ENCODE measurements around the gene GAREM1.

Gene GAREM1

DNA sequence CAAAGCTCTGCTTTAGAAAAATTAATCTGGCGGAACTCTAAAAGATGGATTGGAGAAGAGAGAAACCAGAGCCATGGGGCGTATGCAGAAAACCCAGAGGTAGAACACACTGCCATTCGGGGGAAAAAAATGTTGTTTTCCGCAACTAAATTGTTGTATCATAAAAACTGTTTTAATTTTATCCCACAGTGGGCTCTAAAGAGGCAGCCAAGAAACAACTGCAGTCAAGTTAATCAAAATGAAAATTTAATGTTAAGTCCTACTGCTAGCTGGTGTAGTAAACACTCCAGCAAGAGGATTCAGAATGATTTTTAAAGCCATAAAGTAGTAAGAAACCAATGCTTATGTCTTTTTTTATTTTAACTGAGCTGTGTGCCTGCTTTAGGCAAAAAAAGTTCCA lies 69.1 kb downstream of the GAREM1 start:
- no peaks in the 10 kb centered on the region for H3K36me3 ChIP-seq
- no peak overlapping the region for H3K4me3 ChIP-seq
- peak overlapping the region in 1 of 2 donors; percentile 30 for H3K27ac ChIP-seq
- TF ChIP-seq, protein P1, sequence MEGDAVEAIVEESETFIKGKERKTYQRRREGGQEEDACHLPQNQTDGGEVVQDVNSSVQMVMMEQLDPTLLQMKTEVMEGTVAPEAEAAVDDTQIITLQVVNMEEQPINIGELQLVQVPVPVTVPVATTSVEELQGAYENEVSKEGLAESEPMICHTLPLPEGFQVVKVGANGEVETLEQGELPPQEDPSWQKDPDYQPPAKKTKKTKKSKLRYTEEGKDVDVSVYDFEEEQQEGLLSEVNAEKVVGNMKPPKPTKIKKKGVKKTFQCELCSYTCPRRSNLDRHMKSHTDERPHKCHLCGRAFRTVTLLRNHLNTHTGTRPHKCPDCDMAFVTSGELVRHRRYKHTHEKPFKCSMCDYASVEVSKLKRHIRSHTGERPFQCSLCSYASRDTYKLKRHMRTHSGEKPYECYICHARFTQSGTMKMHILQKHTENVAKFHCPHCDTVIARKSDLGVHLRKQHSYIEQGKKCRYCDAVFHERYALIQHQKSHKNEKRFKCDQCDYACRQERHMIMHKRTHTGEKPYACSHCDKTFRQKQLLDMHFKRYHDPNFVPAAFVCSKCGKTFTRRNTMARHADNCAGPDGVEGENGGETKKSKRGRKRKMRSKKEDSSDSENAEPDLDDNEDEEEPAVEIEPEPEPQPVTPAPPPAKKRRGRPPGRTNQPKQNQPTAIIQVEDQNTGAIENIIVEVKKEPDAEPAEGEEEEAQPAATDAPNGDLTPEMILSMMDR (IDR thresholded peaks at IDR 0.05), result no peak
- H3K9me3 ChIP-seq, result no peaks in the 10 kb centered on the region
- peaks cover 0 to 24% (median 0%) of the 10 kb centered on the region in 4 donors for H3K4me1 ChIP-seq
- H3K27me3 ChIP-seq, result no peaks in the 10 kb centered on the region
- intact Hi-C loops (cut with DNase I; ENCODE audit: low total_unique reads), result no loop called here
- no peak for DNase-seq

DNA sequence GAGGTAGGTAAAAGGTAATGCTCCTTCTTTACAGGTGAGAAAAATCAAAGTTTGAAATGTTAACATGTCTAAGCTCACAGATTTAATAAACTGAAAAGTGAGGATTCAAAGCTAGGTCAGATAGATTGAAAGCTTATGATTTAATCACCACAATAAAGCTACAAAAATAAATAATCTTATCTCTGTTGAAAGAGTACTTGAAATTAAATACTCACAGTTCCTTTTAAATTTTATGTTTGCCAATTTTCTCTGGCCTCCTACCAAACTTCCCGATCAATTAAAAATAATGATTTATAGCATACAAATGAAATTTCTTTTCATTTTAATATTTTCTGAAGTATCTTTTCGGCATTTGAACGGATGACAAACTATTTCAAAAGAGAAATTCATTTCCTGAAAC lies 77.3 kb downstream of the GAREM1 start:
- Histone ChIP-seq H3K4me3 (no peak overlapping the region), H3K27me3 (no peaks in the 10 kb centered on the region), H3K27ac (no peak overlapping the region), H3K9me3 (no peaks in the 10 kb centered on the region), H3K36me3 (no peaks in the 10 kb centered on the region), H3K4me1 (no peaks in the 10 kb centered on the region)
- DNase-seq, result no peak
- TF ChIP-seq, protein P1 (IDR thresholded peaks at IDR 0.05), result no peak
- intact Hi-C loops (cut with DNase I; ENCODE audit: low total_unique reads), result no loop called here

DNA sequence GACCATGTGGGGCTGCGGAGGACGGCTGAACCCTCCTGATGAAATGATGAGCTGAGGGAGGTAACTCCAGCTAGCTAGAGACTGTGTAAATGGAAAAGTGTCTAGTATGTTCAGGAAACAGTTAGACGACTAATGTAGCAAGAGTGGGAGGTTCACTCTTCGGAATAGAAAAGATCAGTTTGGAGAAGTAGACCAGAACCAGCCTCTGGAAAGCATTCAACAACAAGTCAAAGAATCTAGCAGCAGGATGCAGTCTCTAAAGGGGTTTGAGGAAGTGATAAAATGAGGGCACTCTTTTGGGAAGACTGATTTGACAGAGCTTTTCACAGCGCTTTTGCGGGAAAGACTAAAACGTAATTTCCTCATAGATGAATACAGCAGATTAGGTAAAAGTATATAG lies 79.6 kb downstream of the GAREM1 start:
- no peaks in the 10 kb centered on the region for H3K27me3 ChIP-seq
- H3K4me3 ChIP-seq, result no peak overlapping the region

DNA sequence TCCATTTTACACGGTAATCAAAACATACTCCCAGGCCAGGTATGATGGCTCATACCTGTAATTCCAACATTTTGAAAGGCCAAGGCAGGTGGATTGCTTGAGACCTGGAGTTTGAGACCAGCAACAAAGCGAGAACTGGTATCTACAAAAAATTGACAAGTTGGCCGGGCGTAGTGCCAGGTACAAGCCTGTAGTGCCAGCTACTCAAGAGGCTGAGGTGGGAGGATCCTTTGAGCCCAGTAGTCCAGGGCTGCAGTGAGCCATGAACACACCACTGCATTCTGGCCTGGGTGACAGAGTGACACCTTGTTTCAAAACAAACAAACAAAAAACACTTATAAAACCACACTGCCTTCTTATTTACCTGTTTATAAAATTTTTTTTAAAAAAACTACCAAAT lies 80.8 kb downstream of the GAREM1 start:
- TF ChIP-seq, protein P1 (IDR thresholded peaks at IDR 0.05), result no peak
- DNase-seq, result no peak
- Histone ChIP-seq H3K36me3 (no peaks in the 10 kb centered on the region), H3K27ac (no peak overlapping the region), H3K27me3 (no peaks in the 10 kb centered on the region), H3K4me1 (peaks cover 0 to 8% (median 0%) of the 10 kb centered on the region in 4 donors), H3K9me3 (no peaks in the 10 kb centered on the region), H3K4me3 (no peak overlapping the region)
- intact Hi-C loops (cut with DNase I; ENCODE audit: low total_unique reads), result no loop called here

More for the DNA sequence above, 79.6 kb downstream of the GAREM1 start:
- Histone ChIP-seq H3K9me3 (no peaks in the 10 kb centered on the region), H3K36me3 (no peaks in the 10 kb centered on the region), H3K4me1 (no peaks in the 10 kb centered on the region), H3K27ac (no peak overlapping the region)
- intact Hi-C loops (cut with DNase I; ENCODE audit: low total_unique reads), result no loop called here
- TF ChIP-seq, protein P1 (IDR thresholded peaks at IDR 0.05), result no peak
- DNase-seq, result no peak

DNA sequence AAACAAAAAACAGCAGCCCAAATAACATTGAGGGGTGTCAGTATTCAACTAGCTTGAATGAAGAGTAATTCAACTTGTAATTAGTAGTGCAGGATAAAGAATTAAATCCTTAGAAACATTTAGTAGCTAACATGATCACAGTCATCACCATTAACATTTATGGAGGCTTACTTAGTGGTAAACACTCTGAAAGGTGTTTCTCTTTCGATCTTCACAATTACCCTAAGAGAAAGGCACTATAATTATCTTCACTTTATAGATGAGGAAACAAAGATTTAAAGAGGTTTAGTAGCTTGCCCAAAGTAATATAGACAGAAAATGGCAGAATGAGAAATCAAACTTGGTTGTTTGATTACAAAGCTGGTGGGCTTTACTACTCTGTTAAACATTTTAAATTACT lies 81.5 kb downstream of the GAREM1 start:
- H3K9me3 ChIP-seq, result no peaks in the 10 kb centered on the region
- TF ChIP-seq, protein P1 (IDR thresholded peaks at IDR 0.05), result no peak
- H3K27ac ChIP-seq, result no peak overlapping the region
- peaks cover 0 to 8% (median under 1%) of the 10 kb centered on the region in 4 donors for H3K4me1 ChIP-seq
- DNase-seq, result no peak
- no peak overlapping the region for H3K4me3 ChIP-seq
- H3K27me3 ChIP-seq, result no peaks in the 10 kb centered on the region
- no peaks in the 10 kb centered on the region for H3K36me3 ChIP-seq
- intact Hi-C loops (cut with DNase I; ENCODE audit: low total_unique reads), result no loop called here

DNA sequence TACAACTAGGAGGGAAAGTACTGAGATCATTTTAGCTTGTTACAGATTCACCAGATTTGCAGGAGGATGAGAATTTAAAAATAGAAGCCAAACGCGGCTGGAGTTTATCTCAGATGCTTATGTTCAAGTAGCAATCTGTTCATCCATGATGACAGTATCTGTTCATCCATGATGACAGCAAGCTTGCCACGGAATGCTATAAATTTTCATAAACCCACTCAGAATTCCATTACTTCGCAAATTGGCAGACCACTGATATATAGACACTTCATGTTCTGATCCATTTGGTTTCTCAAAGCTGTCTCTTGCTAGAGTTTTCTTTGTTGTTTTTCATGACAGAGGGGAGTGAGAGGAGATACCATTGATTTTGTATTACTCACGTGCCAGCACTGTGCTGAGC lies 84.2 kb downstream of the GAREM1 start:
- no peak overlapping the region for H3K4me3 ChIP-seq
- no peaks in the 10 kb centered on the region for H3K27me3 ChIP-seq
- no peak for DNase-seq
- H3K36me3 ChIP-seq, result no peaks in the 10 kb centered on the region
- no peaks in the 10 kb centered on the region for H3K9me3 ChIP-seq
- no peak overlapping the region for H3K27ac ChIP-seq
- peaks cover 0 to 32% (median 14%) of the 10 kb centered on the region in 4 donors for H3K4me1 ChIP-seq
- TF ChIP-seq, protein P1 (IDR thresholded peaks at IDR 0.05), result no peak
- intact Hi-C loops (cut with DNase I; ENCODE audit: low total_unique reads), result no loop called here

Measured in tibial artery (tissue), 4 donors.